TTC549 (cell line): ENCODE measurements around the gene SLC17A3.
A peak's percentile ranks its signal among the peaks of the same experiment; 100 is the strongest.

Experiments
- FAIRE-seq: peaks from 2 replicates; lab custom pipeline; 2012; peaks lifted over from hg19 to GRCh38; lab: Jason Lieb, UNC

SLC17A3 gene

DNA sequence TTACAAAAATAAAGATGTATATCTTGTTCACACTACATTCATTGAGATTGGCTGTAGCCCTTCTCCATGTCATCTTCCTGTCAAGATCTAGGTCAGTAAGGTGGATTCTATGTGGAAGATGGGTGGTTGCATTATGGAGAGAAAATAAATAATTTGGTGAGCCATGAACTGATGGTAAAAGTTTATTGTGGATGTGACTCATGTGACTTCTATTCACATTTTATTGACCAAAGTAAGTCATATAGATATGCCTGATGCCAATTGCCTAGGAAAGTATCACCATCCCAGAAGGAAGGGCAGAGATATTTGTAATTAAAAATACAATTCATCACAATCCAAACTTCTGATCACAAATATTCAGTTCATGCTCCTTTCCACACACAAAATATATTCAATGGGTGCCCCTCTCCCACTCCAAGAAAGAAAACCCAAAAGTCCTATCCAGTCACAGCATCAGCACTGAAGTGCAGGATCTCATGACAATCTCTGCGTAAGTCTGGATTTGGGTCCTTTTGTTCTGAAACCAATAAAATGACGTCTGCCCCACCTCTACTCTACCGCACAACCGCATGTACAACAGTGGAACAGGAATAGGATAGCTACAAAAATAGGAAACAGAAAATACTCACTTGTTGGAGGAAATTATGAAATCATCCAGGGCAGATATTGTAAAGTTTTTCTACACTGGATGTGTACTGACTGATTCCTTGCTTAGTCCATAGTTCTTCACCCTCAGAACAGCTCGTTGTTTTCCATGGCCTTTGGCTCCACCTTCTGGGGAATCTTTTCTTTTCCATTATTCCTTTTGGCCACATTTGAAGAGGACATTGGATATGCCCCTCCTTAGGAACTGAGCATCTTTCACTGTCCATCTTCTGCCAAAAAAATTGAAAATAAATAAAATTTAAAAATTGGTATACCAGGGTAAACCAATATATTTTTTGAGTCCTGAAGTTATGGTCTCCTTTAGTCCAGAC, 16.1 kb upstream of the SLC17A3 start:
- peak; percentile 59 for FAIRE-seq

GRCh38 chr6:25888626-25889025, 14.6 kb upstream of the SLC17A3 start:
- no peak for FAIRE-seq

GRCh38 chr6:25886066-25886465, 12.0 kb upstream of the SLC17A3 start:
- FAIRE-seq: no peak

GRCh38 chr6:25883991-25884390, 9.9 kb upstream of the SLC17A3 start:
- no peak for FAIRE-seq

DNA sequence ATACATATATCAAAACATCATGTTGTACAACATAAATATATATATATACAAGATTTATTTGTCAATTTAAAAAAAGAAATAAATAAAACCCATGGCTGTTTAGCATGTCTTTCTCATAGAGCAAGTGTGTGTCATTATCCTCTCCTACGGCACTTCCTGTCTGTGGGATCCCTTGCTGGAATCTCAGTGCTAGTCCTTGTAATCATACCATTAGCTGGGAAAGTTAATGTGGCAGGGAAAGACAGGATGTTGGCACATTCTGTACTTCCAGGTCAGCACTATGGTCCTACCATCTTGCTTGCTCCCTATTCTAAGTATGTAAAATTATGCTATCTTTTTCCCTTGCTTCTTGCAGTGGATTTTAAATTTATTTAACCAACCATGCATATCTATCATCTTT, 9.5 kb upstream of the SLC17A3 start:
- FAIRE-seq: no peak

DNA sequence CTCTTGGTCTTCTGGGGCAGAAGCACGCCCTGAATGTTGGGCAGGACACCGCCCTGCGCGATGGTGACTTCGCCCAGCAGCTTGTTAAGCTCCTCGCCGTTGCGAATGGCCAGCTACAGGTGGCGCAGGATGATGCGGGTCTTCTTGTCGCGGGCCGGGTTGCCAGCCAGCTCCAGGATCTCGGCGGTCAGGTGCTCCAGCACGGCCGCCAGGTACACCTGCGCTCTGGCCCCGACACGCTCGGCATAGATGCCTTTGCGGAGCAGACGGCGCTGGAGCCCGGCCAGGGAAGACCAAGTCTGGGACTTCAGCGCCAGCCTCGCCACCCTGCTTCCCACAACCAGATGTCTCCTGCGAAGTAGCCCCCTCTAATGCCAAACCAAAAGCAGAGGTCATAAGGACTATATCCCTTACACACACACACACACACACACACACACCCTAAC, 8.0 kb upstream of the SLC17A3 start:
- FAIRE-seq: no peak

DNA sequence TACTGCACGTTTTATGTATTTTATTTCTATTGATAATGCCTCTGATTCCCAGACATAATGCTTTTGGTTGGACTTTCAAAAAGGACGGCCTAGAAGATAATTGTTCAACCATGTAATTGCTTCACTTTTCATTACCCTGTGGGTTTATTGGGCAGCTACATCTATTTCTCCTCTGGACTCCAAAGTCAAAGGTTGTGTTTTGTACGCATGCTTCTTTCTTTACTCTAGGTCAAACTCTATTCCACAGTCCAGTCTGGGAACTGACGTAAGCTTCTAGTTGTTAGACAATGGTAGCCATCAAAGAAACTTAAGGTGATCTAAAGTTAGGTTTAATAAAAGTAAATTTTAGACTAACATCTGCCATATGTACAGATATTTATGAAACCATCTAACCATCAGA, 6.6 kb upstream of the SLC17A3 start:
- no peak for FAIRE-seq

- no peak for FAIRE-seq
These were observed 4.8 kb upstream of the SLC17A3 start for GRCh38 chr6:25878721-25879322.

DNA sequence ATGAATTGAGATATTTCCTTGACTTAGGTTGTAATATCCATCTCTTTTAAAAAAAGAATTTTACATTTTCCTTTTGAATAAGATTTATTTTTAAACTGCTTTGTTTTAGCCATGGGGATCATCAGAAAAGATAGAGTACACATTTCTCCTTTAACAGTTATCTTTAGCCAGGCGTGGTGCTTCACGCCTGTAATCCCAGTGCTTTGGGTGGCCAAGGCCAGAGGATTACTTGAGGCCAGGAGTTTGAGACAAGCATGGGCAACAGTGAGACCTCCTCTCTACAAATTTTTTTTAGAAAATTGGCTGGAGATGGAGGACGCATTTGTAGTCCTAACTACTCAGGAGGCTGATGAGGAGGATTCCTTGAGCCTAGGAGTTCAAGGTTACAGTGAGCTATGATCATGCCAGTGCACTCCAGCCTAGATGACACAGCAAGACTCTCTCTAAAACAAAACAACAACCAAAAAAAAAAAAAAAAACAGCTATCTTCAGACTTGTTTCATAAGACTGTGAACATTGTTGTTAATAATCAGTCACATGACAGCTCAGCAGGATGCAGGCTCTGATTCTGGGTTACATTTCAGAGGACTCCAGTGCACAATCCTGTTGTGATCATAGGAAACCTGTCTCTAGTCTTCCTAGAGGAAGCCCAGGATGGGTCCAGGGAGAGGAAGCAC, 2.0 kb upstream of the SLC17A3 start:
- FAIRE-seq: no peak

DNA sequence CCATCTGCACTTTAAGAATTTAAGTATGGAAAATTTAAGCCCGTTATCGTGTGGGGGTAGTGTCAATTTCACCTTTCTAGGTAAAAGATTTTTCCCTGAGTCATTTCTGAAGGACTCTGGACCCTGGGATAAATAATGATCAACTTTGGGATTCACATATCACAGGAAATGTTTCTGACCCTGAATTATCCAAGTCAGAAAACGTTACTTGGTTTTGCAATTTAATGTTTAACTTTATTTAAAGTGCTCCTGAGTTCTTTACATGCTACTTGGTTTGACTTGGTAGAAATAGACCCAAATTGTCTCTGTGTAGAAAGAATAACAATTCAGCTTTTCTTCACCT, 1.5 kb upstream of the SLC17A3 start:
- no peak for FAIRE-seq

GRCh38 chr6:25874822-25875562, 949 bp upstream of the SLC17A3 start:
- FAIRE-seq: no peak

DNA sequence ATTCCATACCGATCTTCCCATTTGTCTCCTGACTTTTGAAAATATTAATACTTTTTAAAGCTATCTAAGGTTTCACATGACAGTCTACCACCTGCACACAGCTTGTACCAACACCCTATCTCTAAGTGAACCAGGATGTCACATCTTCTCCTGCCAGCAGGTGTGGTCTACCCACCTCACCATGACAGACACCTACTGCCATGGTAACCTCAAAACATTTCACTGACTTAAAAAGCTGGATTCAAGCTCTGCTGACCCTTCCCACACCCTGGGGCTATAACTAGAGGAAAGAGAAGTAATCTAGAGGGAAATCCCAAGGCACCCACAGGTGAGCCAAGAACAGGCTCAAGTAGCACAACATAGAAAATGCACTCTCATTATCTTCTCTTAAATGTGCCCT, 1.2 kb downstream of the SLC17A3 start:
- FAIRE-seq: no peak

- FAIRE-seq: no peak
These were observed 4.2 kb downstream of the SLC17A3 start for GRCh38 chr6:25869840-25870239.

DNA sequence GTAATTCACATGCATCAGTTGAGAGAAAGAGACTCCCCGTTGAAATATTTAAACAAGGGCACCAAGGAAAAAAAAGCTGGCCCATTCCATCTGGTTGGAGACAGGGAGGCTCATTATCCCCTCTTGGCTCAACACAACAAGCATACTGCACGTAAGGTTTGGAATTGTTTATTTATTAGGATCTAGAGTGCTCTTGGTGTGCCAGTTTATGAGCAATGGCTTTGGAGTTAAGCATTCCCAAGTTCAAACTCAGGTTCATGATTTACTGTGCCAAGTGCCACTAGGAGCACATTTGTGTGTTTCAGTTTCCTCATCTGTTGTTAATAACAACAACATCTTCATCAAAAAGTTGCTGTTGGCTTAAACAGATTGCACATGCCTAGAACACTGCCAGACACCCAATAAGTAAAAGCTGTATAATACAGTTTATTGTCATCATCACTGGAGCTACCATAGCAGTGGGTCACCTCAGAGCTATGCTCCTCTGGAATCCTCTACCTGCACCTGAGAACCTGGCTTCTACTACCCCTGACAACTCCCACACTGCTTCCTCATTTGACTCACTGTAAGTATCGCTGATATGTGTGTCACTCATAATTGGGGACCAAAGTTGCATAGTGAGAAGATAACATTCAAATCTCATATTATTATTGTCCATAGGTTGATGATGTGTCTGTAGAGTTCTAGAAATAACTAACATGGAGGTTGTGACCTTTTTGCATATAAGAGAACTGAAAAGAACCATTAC, 5.4 kb downstream of the SLC17A3 start:
- FAIRE-seq: no peak

DNA sequence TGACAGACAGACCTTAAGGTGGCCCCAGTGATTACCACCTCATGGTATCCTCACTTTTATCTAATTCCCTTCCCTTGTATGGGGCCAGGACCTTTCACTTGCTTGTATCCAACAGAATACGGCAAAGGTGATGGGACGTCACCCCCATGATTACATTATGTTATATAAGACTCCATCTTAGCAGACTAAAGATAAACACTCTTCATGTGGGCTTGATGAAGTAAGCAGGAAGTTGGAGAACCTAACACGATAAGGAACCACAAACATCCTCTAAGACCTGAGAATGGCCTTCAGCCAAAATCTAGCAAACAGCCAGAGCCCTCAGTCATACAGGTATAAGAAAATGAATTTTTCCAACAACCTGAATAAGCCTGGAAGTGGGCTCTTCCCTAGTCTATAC, 8.0 kb downstream of the SLC17A3 start:
- FAIRE-seq: no peak

DNA sequence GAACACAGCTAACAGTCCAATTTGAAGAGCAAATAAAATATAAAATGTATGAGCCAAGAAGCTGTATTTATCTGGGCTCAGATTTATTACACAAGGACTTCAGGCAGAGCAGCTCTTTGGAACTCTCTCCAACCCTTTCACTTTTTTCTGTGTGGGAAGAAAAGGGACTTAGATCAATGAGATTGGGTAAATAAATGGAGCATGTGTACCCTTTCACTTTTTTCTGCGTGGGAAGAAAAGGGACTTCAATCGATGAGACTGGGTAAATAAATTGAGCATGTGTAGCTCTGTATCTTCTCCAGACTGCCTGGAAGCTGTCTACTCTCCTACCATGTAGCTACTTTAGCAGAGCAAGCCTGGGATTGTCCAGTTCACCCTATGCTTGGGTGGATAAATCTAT, 10.7 kb downstream of the SLC17A3 start:
- no peak for FAIRE-seq

DNA sequence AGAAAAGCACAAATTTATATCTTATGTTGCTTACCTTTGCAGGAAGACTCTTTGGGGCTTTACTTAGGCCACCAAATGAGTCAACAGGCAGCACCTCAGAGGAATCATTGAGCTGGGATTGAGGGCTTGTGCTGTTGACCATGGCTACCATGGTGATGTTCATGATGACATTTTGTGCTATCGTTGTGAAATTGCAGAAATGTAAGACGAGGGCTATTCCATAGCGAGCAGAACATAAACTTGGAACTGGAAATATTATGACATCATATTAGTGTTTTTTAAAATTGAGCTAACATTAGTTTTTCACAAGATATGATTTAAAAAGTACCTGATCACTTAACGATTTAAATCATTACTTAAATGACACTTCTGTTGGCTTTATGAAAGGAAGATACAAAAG, 11.8 kb downstream of the SLC17A3 start:
- no peak for FAIRE-seq

GRCh38 chr6:25852756-25853155, 21.3 kb downstream of the SLC17A3 start:
- no peak for FAIRE-seq

GRCh38 chr6:25851961-25852360, 22.1 kb downstream of the SLC17A3 start:
- FAIRE-seq: no peak

DNA sequence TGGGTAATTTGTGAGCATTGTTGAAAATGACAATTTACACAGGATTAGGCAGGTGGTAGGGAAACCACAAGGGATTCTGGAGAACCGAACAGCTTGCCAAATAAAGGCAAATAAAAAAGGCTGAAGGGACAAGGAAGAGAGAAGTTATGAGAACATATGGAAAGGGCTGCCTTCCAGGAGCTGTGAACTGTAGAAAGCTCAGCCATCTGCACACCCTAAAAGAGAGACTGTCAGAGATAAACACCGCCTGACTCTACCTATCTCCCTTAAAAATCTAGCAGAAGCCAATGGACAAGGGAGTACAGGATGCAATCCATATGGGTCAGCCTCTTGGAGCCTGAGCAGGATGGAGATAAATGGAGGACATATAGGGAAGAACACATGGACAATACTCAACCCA, 29.5 kb downstream of the SLC17A3 start:
- no peak for FAIRE-seq

- no peak for FAIRE-seq
These were observed 31.5 kb downstream of the SLC17A3 start for GRCh38 chr6:25842526-25842925.
